Stimulated activated naive CD4-positive, alpha-beta T cell (primary cell): ENCODE results near the gene CATSPERE.
A peak's percentile ranks its signal among the peaks of the same experiment; 100 is the strongest.
"Not testable (repeated sequence)": the region's sequence is repeated elsewhere in the genome, so short reads cannot be mapped to it uniquely, and the experiment has no call there.

ENCODE experiments used
- DNase-seq, 6 experiments: peaks; one replicate each; lab custom pipeline; 2025; lab: John Stamatoyannopoulos, UW

The CATSPERE gene

DNA sequence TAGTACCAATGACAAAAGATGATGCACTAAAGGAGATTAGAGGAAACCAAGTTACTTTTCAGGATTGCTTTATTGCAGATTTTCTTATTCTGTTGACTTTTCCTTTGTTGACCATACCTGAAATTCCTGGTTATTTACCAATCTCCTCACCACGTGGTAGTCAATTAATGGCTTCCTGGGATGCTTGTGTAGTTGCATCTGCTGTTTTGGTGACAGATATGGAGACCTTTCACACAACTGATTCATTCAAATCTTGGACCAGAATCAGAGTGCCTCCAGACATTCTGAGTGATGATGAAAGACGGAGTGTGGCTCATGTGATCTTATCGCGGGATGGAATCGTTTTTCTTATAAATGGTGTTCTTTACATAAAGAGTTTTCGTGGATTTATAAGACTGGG is 91.3 kb downstream of the CATSPERE start:
- no peak for DNase-seq

DNA sequence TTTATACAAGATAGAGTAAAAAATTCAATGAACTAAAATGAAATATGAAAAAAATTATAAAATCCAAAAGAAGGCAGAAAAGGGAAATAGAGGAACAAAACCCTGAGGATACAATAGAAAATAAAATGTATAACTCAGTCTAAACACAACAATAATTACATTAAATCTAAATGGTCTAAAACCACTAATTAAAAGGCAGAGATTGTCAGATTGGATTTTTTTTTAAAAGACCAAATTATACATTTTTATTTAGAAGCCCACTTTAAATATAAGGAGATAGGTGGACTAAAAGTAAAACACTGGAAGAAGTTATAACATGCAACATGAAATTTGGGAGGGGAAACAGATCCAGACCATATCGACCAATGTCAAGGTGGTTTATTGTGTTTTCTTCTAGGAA is 95.2 kb downstream of the CATSPERE start:
- no peak for DNase-seq

DNA sequence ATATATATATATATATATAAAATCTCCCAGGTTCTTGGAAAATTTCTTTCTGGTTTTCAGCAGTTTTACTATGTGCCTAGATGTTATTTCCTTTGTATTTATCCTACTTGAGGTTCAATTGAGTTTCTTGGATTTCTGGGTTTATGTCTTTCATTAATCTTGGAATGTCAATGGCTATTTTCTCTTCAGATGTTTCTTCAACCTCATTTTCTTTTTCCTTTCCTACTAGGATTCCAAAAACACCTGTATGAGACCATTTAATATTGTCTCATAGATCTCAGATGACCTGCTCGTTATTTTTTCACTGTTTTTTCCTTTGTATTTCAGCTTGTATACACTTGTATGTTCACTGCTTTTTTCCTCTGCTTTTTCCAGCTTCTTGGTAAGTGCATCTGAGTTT is 96.5 kb downstream of the CATSPERE start:
- DNase-seq = no peak

- no peak for DNase-seq
Observed at GRCh38 chr1:244559561-244559960, 98.5 kb downstream of the CATSPERE start.

GRCh38 chr1:244562877-244563276 is 101.8 kb downstream of the CATSPERE start:
- DNase-seq = not testable (repeated sequence)

GRCh38 chr1:244573768-244574167 is 112.7 kb downstream of the CATSPERE start:
- no peak for DNase-seq

GRCh38 chr1:244576259-244576892 is 115.3 kb downstream of the CATSPERE start:
- peak in 1 of 6 experiments; percentile 3 for DNase-seq

GRCh38 chr1:244578205-244578604 is 117.1 kb downstream of the CATSPERE start:
- not testable (repeated sequence) for DNase-seq

GRCh38 chr1:244583358-244583982 is 122.4 kb downstream of the CATSPERE start:
- DNase-seq = no peak

DNA sequence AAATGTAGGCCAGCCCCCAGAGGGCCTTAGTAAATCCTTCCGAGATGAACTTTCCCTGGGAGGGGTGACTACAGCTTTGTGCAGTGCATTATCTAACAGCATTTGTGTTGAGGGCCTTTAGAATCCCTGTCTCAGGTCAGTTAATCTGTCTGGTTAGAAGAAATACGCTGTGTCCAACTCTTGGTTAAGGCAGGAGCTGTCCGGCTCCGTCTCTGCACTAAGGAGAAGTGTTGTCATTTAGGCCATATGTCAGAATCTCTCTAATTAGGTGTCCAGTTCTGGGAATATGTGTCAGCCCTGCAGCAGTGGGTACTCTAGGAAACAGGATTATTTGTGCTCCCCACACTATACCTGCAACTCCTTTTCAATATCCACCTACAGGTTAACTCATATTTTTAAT is 124.8 kb downstream of the CATSPERE start:
- no peak for DNase-seq

- DNase-seq = no peak
Observed at GRCh38 chr1:244590670-244591069, 129.6 kb downstream of the CATSPERE start.

GRCh38 chr1:244598611-244599010 is 137.5 kb downstream of the CATSPERE start:
- DNase-seq = no peak

GRCh38 chr1:244599937-244600350 is 138.9 kb downstream of the CATSPERE start:
- DNase-seq = peak in 2 of 6 experiments; percentile 10 to 19

GRCh38 chr1:244601336-244601735 is 140.3 kb downstream of the CATSPERE start:
- DNase-seq = no peak

DNA sequence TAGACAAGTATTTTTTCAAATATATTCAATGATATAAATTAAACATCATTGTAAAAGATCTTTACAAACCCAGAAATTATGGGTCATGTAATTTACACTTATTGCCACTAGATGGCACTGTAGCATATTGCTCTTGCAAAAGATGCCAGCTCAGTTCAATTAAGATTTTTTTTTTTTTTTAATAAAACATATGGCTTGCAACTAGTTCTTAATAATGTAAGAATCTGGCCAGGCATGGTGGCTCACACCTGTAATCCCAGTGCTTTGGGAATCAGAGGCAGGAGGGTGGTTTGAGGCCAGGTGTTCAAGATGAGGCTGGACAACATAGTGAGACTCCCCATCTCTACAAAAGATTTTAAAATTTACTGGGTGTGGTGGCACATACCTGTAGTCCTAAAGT is 142.4 kb downstream of the CATSPERE start:
- peak in 3 of 6 experiments; percentile 14 to 59 (median 47) for DNase-seq

GRCh38 chr1:244605835-244606370 is 144.8 kb downstream of the CATSPERE start:
- DNase-seq = no peak

GRCh38 chr1:244614113-244614836 is 153.2 kb downstream of the CATSPERE start:
- no peak for DNase-seq

- no peak for DNase-seq
Observed at GRCh38 chr1:244614879-244615278, 153.8 kb downstream of the CATSPERE start.

DNA sequence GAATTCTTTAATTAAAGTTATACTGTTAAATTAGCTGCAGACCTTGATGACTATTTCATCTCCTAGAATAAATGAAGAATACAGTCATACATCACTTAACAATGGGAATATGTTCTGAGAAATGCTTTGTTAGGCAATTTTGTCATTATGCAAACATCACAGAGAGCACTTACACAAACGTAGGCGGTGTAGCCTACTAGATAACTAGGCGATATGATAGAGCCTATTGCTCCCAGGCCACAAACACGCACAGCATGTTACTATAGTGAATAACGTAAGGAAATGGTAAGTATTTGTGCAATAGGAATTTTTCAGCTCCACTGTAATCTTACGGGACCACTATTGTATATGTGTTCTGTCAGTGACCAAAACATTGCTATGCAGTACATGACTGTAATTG is 154.2 kb downstream of the CATSPERE start:
- DNase-seq = no peak

GRCh38 chr1:244626709-244627108 is 165.6 kb downstream of the CATSPERE start:
- no peak for DNase-seq

DNA sequence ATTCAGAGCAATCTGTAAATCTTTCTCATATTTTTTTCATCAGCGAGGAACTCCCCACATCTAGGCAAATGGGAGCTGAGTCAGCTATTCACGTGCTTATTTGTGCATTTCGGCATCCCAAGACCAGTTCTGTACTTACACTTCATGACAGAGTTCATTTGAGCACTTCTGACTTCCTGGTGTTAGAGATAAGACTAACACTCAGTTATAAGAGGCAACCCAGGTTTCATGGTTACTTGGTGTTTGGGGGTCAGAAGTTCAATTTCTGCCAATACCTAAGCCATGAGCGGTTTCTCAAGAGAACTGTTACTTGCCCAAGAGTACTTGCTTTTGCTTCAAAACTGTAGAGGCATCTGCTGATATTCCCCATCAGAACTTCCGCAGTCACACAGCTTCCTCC is 167.7 kb downstream of the CATSPERE start:
- DNase-seq = no peak

DNA sequence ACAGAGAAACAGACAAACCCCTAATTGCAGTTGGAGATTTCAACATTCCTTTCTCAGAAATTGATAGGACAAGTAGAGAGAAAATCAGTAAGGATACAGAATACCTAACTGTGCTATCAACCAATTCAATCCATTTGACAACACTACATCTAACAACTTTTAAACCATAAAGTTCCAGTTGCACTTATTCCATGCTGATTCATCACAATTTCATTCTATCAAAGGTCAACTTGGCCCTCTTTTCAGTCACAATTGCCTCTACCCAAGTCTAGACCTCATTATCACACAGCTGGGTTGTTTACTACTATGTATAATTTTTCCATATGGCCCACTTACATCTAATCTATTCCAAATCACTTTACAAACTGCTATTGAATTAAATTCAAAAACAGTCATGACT is 172.1 kb downstream of the CATSPERE start:
- no peak for DNase-seq

- DNase-seq = no peak
Observed at GRCh38 chr1:244634546-244634945, 173.5 kb downstream of the CATSPERE start.
